HepG2 (cell line): ENCODE results near the gene NT5C2. TPM values are rescaled to one million over a fixed set of nuclear protein-coding genes. Genes with fewer than 3 reads are reported as not detected.

Source experiments
- CENPX ChIP-seq: sonication (generic); formaldehyde crosslinking; IDR thresholded peaks from 2 replicates; pipeline ENCODE4 v1.9.0; 2021; ENCODE audit warnings: mild to moderate bottlenecking, missing genetic modification reagents, moderate library complexity
- FOXP4 ChIP-seq: sonication (generic); formaldehyde crosslinking; IDR thresholded peaks from 2 replicates; pipeline ENCODE4 v1.4.0; 2020; ENCODE audit warnings: missing genetic modification reagents
- KLF9 ChIP-seq: IDR thresholded peaks from 2 replicates; pipeline ENCODE4 v1.6.1; 2016; ENCODE audit warnings: low read depth
- KMT2B ChIP-seq: IDR thresholded peaks from 2 replicates; pipeline ENCODE4 v1.6.1; 2016; ENCODE audit warnings: missing genetic modification reagents, missing compliant biosample characterization
- MIXL1 ChIP-seq: IDR thresholded peaks from 2 replicates; pipeline ENCODE4 v1.6.1; 2016
- PITX1 ChIP-seq: sonication (generic); formaldehyde crosslinking; IDR thresholded peaks from 2 replicates; pipeline ENCODE4 v1.5.1; 2020; ENCODE audit warnings: mild to moderate bottlenecking, missing genetic modification reagents
- SOX5 ChIP-seq: IDR thresholded peaks from 2 replicates; pipeline ENCODE4 v1.6.1; 2016; ENCODE audit warnings: borderline replicate concordance
- SRF ChIP-seq: IDR thresholded peaks from 2 replicates; pipeline ENCODE4 v1.6.1; 2011; ENCODE audit warnings: mild to moderate bottlenecking, low read depth, low read length, moderate library complexity
- TAF1 ChIP-seq: sonication (generic); formaldehyde crosslinking; IDR thresholded peaks from 2 replicates; pipeline ENCODE4 v1.4.0; 2020; ENCODE audit warnings: missing genetic modification reagents
- TAF15 ChIP-seq: fragments of 200-400 bp; formaldehyde crosslinking; IDR thresholded peaks from one replicate; pipeline ENCODE4 v1.6.1; 2018; ENCODE audit warnings: mild to moderate bottlenecking, low read depth, low read length; ENCODE audit not compliant: poor library complexity, severe bottlenecking
- ZBTB33 ChIP-seq: sonication (generic); formaldehyde crosslinking; IDR thresholded peaks from 2 replicates; pipeline ENCODE4 v1.4.0; 2020; ENCODE audit warnings: missing genetic modification reagents
- ZFP1 ChIP-seq: IDR thresholded peaks from 2 replicates; pipeline ENCODE4 v1.6.1; 2016
- ZNF142 ChIP-seq: sonication (generic); formaldehyde crosslinking; IDR thresholded peaks from 2 replicates; pipeline ENCODE4 v1.4.0; 2020; ENCODE audit warnings: missing genetic modification reagents
- ZNF20 ChIP-seq: sonication (generic); formaldehyde crosslinking; IDR thresholded peaks from 2 replicates; pipeline ENCODE4 v1.4.0; 2020; ENCODE audit warnings: mild to moderate bottlenecking, moderate library complexity, missing genetic modification reagents
- ZNF337 ChIP-seq: sonication (generic); formaldehyde crosslinking; IDR thresholded peaks from 2 replicates; pipeline ENCODE4 v1.5.1; 2020; ENCODE audit warnings: missing genetic modification reagents, low read depth, mild to moderate bottlenecking, borderline replicate concordance
- ZNF414 ChIP-seq: sonication (generic); formaldehyde crosslinking; IDR thresholded peaks from 2 replicates; pipeline ENCODE4 v1.5.0; 2020; ENCODE audit warnings: missing genetic modification reagents
- ZNF484 ChIP-seq: sonication (generic); formaldehyde crosslinking; IDR thresholded peaks from 2 replicates; pipeline ENCODE4 v1.5.1; 2020; ENCODE audit warnings: mild to moderate bottlenecking, low read depth, missing genetic modification reagents, borderline replicate concordance
- ZNF709 ChIP-seq: sonication (generic); formaldehyde crosslinking; IDR thresholded peaks from 2 replicates; pipeline ENCODE4 v1.5.0; 2020; ENCODE audit warnings: mild to moderate bottlenecking, missing genetic modification reagents
- ZNF747 ChIP-seq: sonication (generic); formaldehyde crosslinking; IDR thresholded peaks from 2 replicates; pipeline ENCODE4 v1.8.1; 2023; ENCODE audit warnings: missing genetic modification reagents, mild to moderate bottlenecking, borderline replicate concordance
- ZSCAN20 ChIP-seq: sonication (generic); formaldehyde crosslinking; IDR thresholded peaks from 2 replicates; pipeline ENCODE4 v1.4.0; 2020; ENCODE audit warnings: missing genetic modification reagents, mild to moderate bottlenecking, borderline replicate concordance
- polyA plus RNA-seq, 8 experiments: library from polyadenylated mRNA; depleted of rRNA in 3 of 8; stranded (reverse) in 7 of 8; unstranded in 1 of 8; fragments of >200 nt; fragmentation: Illumina TruSeq in 4 of 8; extraction: Trizol in 4 of 8; gene quantifications; 2 replicates each; pipeline versions ENCODE4 v1.2.1 to v1.2.3, GENCODE V29; 2011 to 2016; ENCODE audit warnings: low read depth in 4 of 8, missing spikeins in 1 of 8, mixed read lengths in 1 of 8; ENCODE audit not compliant: insufficient read depth in 1 of 8
- total RNA-seq, 5 experiments: library from RNA; depleted of rRNA; stranded (reverse); fragments of >200 nt; fragmentation: Illumina TruSeq; extraction: Trizol; gene quantifications; 2 replicates each; pipeline ENCODE4 v1.2.3, GENCODE V29; 2016; ENCODE audit warnings: low read depth in 1 of 5

The NT5C2 gene
- total and polyA plus RNA-seq, 2 of the 13 experiments (the other 11 are each of a cell fraction or from before 2014, with no cell fraction given): 40.6 to 55.2 TPM

GRCh38 chr10:103153302-103154197 lies 39.5 kb downstream of the NT5C2 start (continued):
- TF ChIP-seq ZFP1 (CRISPR knock-in tag) (no peak), ZNF20 (CRISPR knock-in tag) (no peak), KLF9 (CRISPR knock-in tag) (no peak), ZNF337 (CRISPR knock-in tag) (no peak), ZNF747 (CRISPR knock-in tag) (no peak), ZNF414 (CRISPR knock-in tag) (no peak), ZNF142 (CRISPR knock-in tag) (no peak), ZBTB33 (CRISPR knock-in tag) (no peak), CENPX (no peak), SRF (no peak), ZNF484 (CRISPR knock-in tag) (no peak), TAF1 (CRISPR knock-in tag) (no peak), PITX1 (CRISPR knock-in tag) (no peak), SOX5 (peak; percentile 17; the same call in 1 of the 2 replicates), ZNF709 (CRISPR knock-in tag) (no peak), KMT2B (CRISPR knock-in tag) (no peak), TAF15 (no peak), ZSCAN20 (CRISPR knock-in tag) (no peak), FOXP4 (CRISPR knock-in tag) (peak; percentile 72), MIXL1 (CRISPR knock-in tag) (no peak; the same call in 1 of the 2 replicates)
